Upper lobe of right lung (tissue), 1 donor: Measurements from ENCODE around the gene ENTHD1. TPM values are rescaled to one million over a fixed set of nuclear protein-coding genes. Genes with fewer than 3 reads are reported as not detected.

Source experiments
- ATAC-seq: fragments of 200-7000 bp; cut with Tn5 transposase; one replicate; pipeline ENCODE4 v1.9.1; 2020; ENCODE audit warnings: mild to moderate bottlenecking, moderate library complexity
- DNase-seq: peaks from one replicate; pipeline ENCODE4 v3.0.0-alpha.2; 2020
- H3K27ac ChIP-seq: fragments of 200-600 bp; one replicate; pipeline ENCODE4 v1.8.0; 2022
- H3K27me3 ChIP-seq: fragments of 200-600 bp; one replicate; pipeline ENCODE4 v1.8.0; 2022; ENCODE audit warnings: mild to moderate bottlenecking
- H3K36me3 ChIP-seq: fragments of 200-600 bp; one replicate; pipeline ENCODE4 v1.8.0; 2022
- H3K4me1 ChIP-seq: fragments of 200-600 bp; one replicate; pipeline ENCODE4 v1.8.0; 2022
- H3K4me3 ChIP-seq: fragments of 200-600 bp; one replicate; pipeline ENCODE4 v1.8.0; 2022; ENCODE audit warnings: mild to moderate bottlenecking
- H3K9me3 ChIP-seq: fragments of 200-600 bp; one replicate; pipeline ENCODE4 v1.8.0; 2022
- CTCF ChIP-seq: fragments of 200-600 bp; IDR thresholded peaks from one replicate; pipeline ENCODE4 v1.8.0; 2022; ENCODE audit warnings: antibody characterized with exemption
- intact Hi-C: fragments of 100-400 bp; cut with DNase I; formaldehyde crosslinking; loops from one replicate; pipeline ENCODE4 v1.11.0; 2022
- total RNA-seq: library from RNA; stranded (reverse); fragmentation: NEBNext Ultra II Directional; extraction: Animal tissue kit (Norgen Biotek cat#: 25700); gene quantifications from one replicate; pipeline ENCODE4 v1.2.1, GENCODE V29; 2021
- donor health status: DM: no; HTN: yes; CAD: no; lungs with severe emphysema.

Gene ENTHD1
- total RNA-seq, 1 donor from 2014 or later = not detected

GRCh38 chr22:39714321-39714720 lies 179.2 kb downstream of the ENTHD1 start:
- H3K9me3 ChIP-seq = no peaks in the 10 kb centered on the region
- no peak overlapping the region for H3K4me3 ChIP-seq
- no peaks in the 10 kb centered on the region for H3K4me1 ChIP-seq
- intact Hi-C loops = no loop called here
- H3K27me3 ChIP-seq = no peaks in the 10 kb centered on the region
- ATAC-seq (no peak), DNase-seq (peak; percentile 43)
- no peak for TF ChIP-seq CTCF
- H3K27ac ChIP-seq = no peak overlapping the region
- no peaks in the 10 kb centered on the region for H3K36me3 ChIP-seq

GRCh38 chr22:39713799-39714290 lies 179.7 kb downstream of the ENTHD1 start:
- Histone ChIP-seq H3K4me1 (no peaks in the 10 kb centered on the region), H3K27me3 (no peaks in the 10 kb centered on the region), H3K27ac (no peak overlapping the region), H3K36me3 (no peaks in the 10 kb centered on the region), H3K9me3 (no peaks in the 10 kb centered on the region), H3K4me3 (no peak overlapping the region)
- ATAC-seq = no peak
- no peak for TF ChIP-seq CTCF
- intact Hi-C loops = no loop called here
- DNase-seq = peak; percentile 40

GRCh38 chr22:39712751-39713525 lies 180.6 kb downstream of the ENTHD1 start:
- H3K27me3 ChIP-seq = no peaks in the 10 kb centered on the region
- H3K9me3 ChIP-seq = no peaks in the 10 kb centered on the region
- DNase-seq = peak; percentile 50
- no peak for TF ChIP-seq CTCF
- H3K4me1 ChIP-seq = no peaks in the 10 kb centered on the region
- intact Hi-C loops = no loop called here
- H3K4me3 ChIP-seq = no peak overlapping the region
- no peaks in the 10 kb centered on the region for H3K36me3 ChIP-seq
- ATAC-seq = no peak
- H3K27ac ChIP-seq = no peak overlapping the region

GRCh38 chr22:39712081-39712480 lies 181.5 kb downstream of the ENTHD1 start:
- Histone ChIP-seq H3K27me3 (no peaks in the 10 kb centered on the region), H3K27ac (no peak overlapping the region), H3K4me3 (no peak overlapping the region), H3K36me3 (no peaks in the 10 kb centered on the region), H3K9me3 (no peaks in the 10 kb centered on the region), H3K4me1 (no peaks in the 10 kb centered on the region)
- no peak for TF ChIP-seq CTCF
- intact Hi-C loops = no loop called here
- DNase-seq (no peak), ATAC-seq (no peak)

GRCh38 chr22:39710380-39711150 lies 183.0 kb downstream of the ENTHD1 start:
- TF ChIP-seq CTCF = no peak
- H3K9me3 ChIP-seq = no peaks in the 10 kb centered on the region
- DNase-seq (no peak), ATAC-seq (no peak)
- H3K36me3 ChIP-seq = no peaks in the 10 kb centered on the region
- intact Hi-C loops = no loop called here
- H3K4me3 ChIP-seq = no peak overlapping the region
- no peaks in the 10 kb centered on the region for H3K4me1 ChIP-seq
- no peaks in the 10 kb centered on the region for H3K27me3 ChIP-seq
- H3K27ac ChIP-seq = no peak overlapping the region
